GM23248 (cell line): ENCODE results near the gene EPHB3. TPM values are rescaled to one million over a fixed set of nuclear protein-coding genes. Genes with fewer than 3 reads are reported as not detected.

ENCODE experiments used
- DNase-seq: peaks from one replicate; pipeline ENCODE4 v3.0.0-alpha.2; 2015
- H2AFZ ChIP-seq: fragments of 200-600 bp; sonication (generic); 2 replicates; pipeline ENCODE4 v1.6.1; 2016; ENCODE audit warnings: antibody characterized with exemption
- H3F3A ChIP-seq: fragments of 200-600 bp; sonication (generic); 2 replicates; pipeline ENCODE4 v1.6.1; 2016; ENCODE audit warnings: mild to moderate bottlenecking, antibody characterized with exemption, mixed run types; ENCODE audit not compliant: insufficient read depth
- H3K27ac ChIP-seq: fragments of 200-600 bp; sonication (generic); 2 replicates; pipeline ENCODE4 v1.5.1; 2016; ENCODE audit warnings: mild to moderate bottlenecking
- H3K27me3 ChIP-seq: fragments of 200-600 bp; sonication (generic); replicated peaks from 2 replicates; pipeline ENCODE4 v1.6.1; 2016; ENCODE audit warnings: mild to moderate bottlenecking; ENCODE audit not compliant: insufficient read depth
- H3K36me3 ChIP-seq: fragments of 200-600 bp; sonication (generic); 2 replicates; pipeline ENCODE4 v1.6.1; 2016; ENCODE audit warnings: low read depth, mild to moderate bottlenecking
- H3K4me1 ChIP-seq: fragments of 200-600 bp; sonication (generic); 2 replicates; pipeline ENCODE4 v1.6.1; 2016; ENCODE audit warnings: mild to moderate bottlenecking; ENCODE audit not compliant: insufficient read depth
- H3K4me2 ChIP-seq: fragments of 200-600 bp; sonication (generic); one replicate; pipeline ENCODE4 v1.6.1; 2016; ENCODE audit warnings: mild to moderate bottlenecking; ENCODE audit not compliant: unreplicated experiment
- H3K4me3 ChIP-seq: fragments of 200-600 bp; sonication (generic); 2 replicates; pipeline ENCODE4 v1.5.1; 2016; ENCODE audit warnings: mild to moderate bottlenecking
- H3K79me2 ChIP-seq: fragments of 200-600 bp; sonication (generic); 2 replicates; pipeline ENCODE4 v1.6.1; 2016; ENCODE audit warnings: mild to moderate bottlenecking; ENCODE audit not compliant: insufficient read depth
- H3K9ac ChIP-seq: fragments of 200-600 bp; sonication (generic); 2 replicates; pipeline ENCODE4 v1.6.1; 2016; ENCODE audit warnings: mild to moderate bottlenecking
- H3K9me2 ChIP-seq: fragments of 200-600 bp; sonication (generic); 2 replicates; pipeline ENCODE4 v1.6.1; 2016; ENCODE audit warnings: mixed run types, mild to moderate bottlenecking, moderate library complexity; ENCODE audit not compliant: insufficient read depth
- H3K9me3 ChIP-seq: fragments of 200-600 bp; sonication (generic); one replicate; pipeline ENCODE4 v1.6.1; 2017; ENCODE audit warnings: low read depth
- H4K20me1 ChIP-seq: fragments of 200-600 bp; sonication (generic); 2 replicates; pipeline ENCODE4 v1.6.0; 2016; ENCODE audit not compliant: insufficient read depth
- EZH2 ChIP-seq: fragments of 200-600 bp; sonication (generic); IDR thresholded peaks from 2 replicates; pipeline ENCODE4 v1.6.1; 2018; ENCODE audit warnings: antibody characterized with exemption, mild to moderate bottlenecking; ENCODE audit not compliant: insufficient read depth, poor library complexity, severe bottlenecking
- EZH2phosphoT487 ChIP-seq: fragments of 200-600 bp; sonication (generic); IDR thresholded peaks from 2 replicates; pipeline ENCODE4 v1.6.1; 2018; ENCODE audit warnings: antibody characterized with exemption, moderate library complexity, mild to moderate bottlenecking, low read depth; ENCODE audit not compliant: insufficient read depth
- WGBS, 2 experiments: methylation state at CpG; one replicate each; pipeline ENCODE4 v1.1.6; 2015 to 2017; ENCODE audit warnings: low lambda C conversion rate in 2 of 2, low coverage in 1 of 2; ENCODE audit errors: missing lambda C conversion rate in 2 of 2; 5-methylcytosine and 5-hydroxymethylcytosine counted together
- in situ Hi-C: fragments of 300-500 bp; cut with MboI; formaldehyde crosslinking; loops from 2 replicates; pipeline ENCODE4 v1.15.0; 2020
- polyA plus RNA-seq: library from polyadenylated mRNA; unstranded; fragments of >200 nt; fragmentation: Nextera tagmentation; extraction: Ambion mirVana; gene quantifications from 2 replicates; pipeline ENCODE4 v1.2.1, GENCODE V29; 2016
- total RNA-seq: library from RNA; depleted of rRNA; stranded (reverse); fragments of >200 nt; shearing (Covaris generic); gene quantifications from 2 replicates; pipeline ENCODE4 v1.2.3, GENCODE V29; 2014

EPHB3 gene
- total and polyA plus RNA-seq, 2 experiments from 2014 or later, result 1.7 to 3.0 TPM

- H3K36me3 ChIP-seq, result no peaks in the 10 kb centered on the region
Measured at GRCh38 chr3:184578218-184578617, 16.6 kb downstream of the EPHB3 start.

GRCh38 chr3:184578822-184579221 is 17.2 kb downstream of the EPHB3 start:
- no peak for DNase-seq
- H3K79me2 ChIP-seq, result no peaks in the 10 kb centered on the region
- H2AFZ ChIP-seq, result no peak overlapping the region
- H4K20me1 ChIP-seq, result no peaks in the 10 kb centered on the region
- no peaks in the 10 kb centered on the region for H3K9me3 ChIP-seq
- H3K27ac ChIP-seq, result no peak overlapping the region
- H3K4me1 ChIP-seq, result peaks cover 4% of the 10 kb centered on the region; the same call in 1 of the 2 replicates
- 82 to 84% methylated on average over 7 of the region's 7 CpGs for whole genome bisulfite sequencing, 2 experiments
- no peaks in the 10 kb centered on the region for H3F3A ChIP-seq
- H3K9me2 ChIP-seq, result no peaks in the 10 kb centered on the region
- no peaks in the 10 kb centered on the region for H3K27me3 ChIP-seq
- TF ChIP-seq EZH2 (no peak), EZH2phosphoT487 (no peak)
- H3K4me2 ChIP-seq, result no peak overlapping the region
- no peak overlapping the region for H3K4me3 ChIP-seq
- H3K9ac ChIP-seq, result no peak overlapping the region
- no peaks in the 10 kb centered on the region for H3K36me3 ChIP-seq
- in situ Hi-C loops, result no loop called here

More at GRCh38 chr3:184578218-184578617, 16.6 kb downstream of the EPHB3 start:
- no peaks in the 10 kb centered on the region for H3K9me3 ChIP-seq
- H3K9me2 ChIP-seq, result no peaks in the 10 kb centered on the region
- peaks cover 4% of the 10 kb centered on the region; the same call in 1 of the 2 replicates for H3K4me1 ChIP-seq
- no peak overlapping the region for H2AFZ ChIP-seq
- H3K79me2 ChIP-seq, result no peaks in the 10 kb centered on the region
- TF ChIP-seq EZH2phosphoT487 (no peak), EZH2 (no peak)
- H3F3A ChIP-seq, result no peaks in the 10 kb centered on the region
- DNase-seq, result no peak
- no peaks in the 10 kb centered on the region for H3K27me3 ChIP-seq
- in situ Hi-C loops, result no loop called here
- WGBS, 2 experiments, result 96% methylated on average over 5 to 7 of the region's 7 CpGs
- no peak overlapping the region for H3K4me3 ChIP-seq
- no peak overlapping the region for H3K4me2 ChIP-seq
- H4K20me1 ChIP-seq, result no peaks in the 10 kb centered on the region
- no peak overlapping the region for H3K9ac ChIP-seq
- H3K27ac ChIP-seq, result no peak overlapping the region

GRCh38 chr3:184579513-184579912 is 17.9 kb downstream of the EPHB3 start:
- no peaks in the 10 kb centered on the region for H4K20me1 ChIP-seq
- in situ Hi-C loops, result no loop called here
- H3K9me2 ChIP-seq, result no peaks in the 10 kb centered on the region
- no peak overlapping the region for H3K27ac ChIP-seq
- no peaks in the 10 kb centered on the region for H3K9me3 ChIP-seq
- TF ChIP-seq EZH2 (no peak), EZH2phosphoT487 (no peak)
- 90 to 94% methylated on average over 22 of the region's 22 CpGs for WGBS, 2 experiments
- no peak overlapping the region for H2AFZ ChIP-seq
- H3K36me3 ChIP-seq, result no peaks in the 10 kb centered on the region
- H3F3A ChIP-seq, result no peaks in the 10 kb centered on the region; the same call in 1 of the 2 replicates
- no peak overlapping the region for H3K4me2 ChIP-seq
- no peak overlapping the region for H3K9ac ChIP-seq
- H3K4me1 ChIP-seq, result peaks cover 4% of the 10 kb centered on the region; the same call in 1 of the 2 replicates
- DNase-seq, result no peak
- H3K4me3 ChIP-seq, result no peak overlapping the region
- H3K27me3 ChIP-seq, result no peaks in the 10 kb centered on the region
- H3K79me2 ChIP-seq, result no peaks in the 10 kb centered on the region

DNA sequence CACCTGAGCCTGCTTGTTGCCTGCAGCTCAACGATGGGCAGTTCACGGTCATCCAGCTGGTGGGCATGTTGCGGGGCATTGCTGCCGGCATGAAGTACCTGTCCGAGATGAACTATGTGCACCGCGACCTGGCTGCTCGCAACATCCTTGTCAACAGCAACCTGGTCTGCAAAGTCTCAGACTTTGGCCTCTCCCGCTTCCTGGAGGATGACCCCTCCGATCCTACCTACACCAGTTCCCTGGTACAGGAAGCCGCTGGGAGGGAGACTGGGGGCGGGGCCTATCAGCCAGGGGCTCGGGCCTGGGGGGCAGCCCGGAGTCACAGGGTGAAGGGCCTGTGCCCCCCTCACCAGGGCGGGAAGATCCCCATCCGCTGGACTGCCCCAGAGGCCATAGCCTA is 18.8 kb downstream of the EPHB3 start:
- H3K9ac ChIP-seq, result no peak overlapping the region
- DNase-seq, result no peak
- peaks cover 7% of the 10 kb centered on the region for H3F3A ChIP-seq
- H3K9me2 ChIP-seq, result no peaks in the 10 kb centered on the region
- H3K4me1 ChIP-seq, result peaks cover 10% of the 10 kb centered on the region
- in situ Hi-C loops, result no loop called here
- H2AFZ ChIP-seq, result no peak overlapping the region
- H3K79me2 ChIP-seq, result no peaks in the 10 kb centered on the region
- H3K4me3 ChIP-seq, result no peak overlapping the region
- TF ChIP-seq EZH2phosphoT487 (no peak), EZH2 (no peak)
- no peak overlapping the region for H3K4me2 ChIP-seq
- H3K27me3 ChIP-seq, result no peaks in the 10 kb centered on the region
- no peaks in the 10 kb centered on the region for H4K20me1 ChIP-seq
- WGBS, 2 experiments, result 91 to 95% methylated on average over 15 to 16 of the region's 16 CpGs
- no peaks in the 10 kb centered on the region for H3K36me3 ChIP-seq
- H3K9me3 ChIP-seq, result no peaks in the 10 kb centered on the region
- no peak overlapping the region for H3K27ac ChIP-seq
